Neural progenitor cell (in vitro differentiated cells): ENCODE data around the gene ZKSCAN8. TPM values are rescaled to one million over a fixed set of nuclear protein-coding genes. Genes with fewer than 3 reads are reported as not detected.

Experiments used
- DNase-seq: peaks from one replicate; pipeline ENCODE4 v3.0.0-alpha.2; 2016; ENCODE audit warnings: low spot score
- H2AFZ ChIP-seq: fragments of 200-600 bp; sonication (generic); replicated peaks from 2 replicates; pipeline ENCODE4 v1.6.1; 2016; ENCODE audit warnings: antibody characterized with exemption
- H3F3A ChIP-seq: fragments of 200-600 bp; sonication (generic); 2 replicates; pipeline ENCODE4 v1.6.1; 2016; ENCODE audit warnings: antibody characterized with exemption, low read depth
- H3K27ac ChIP-seq: fragments of 200-600 bp; sonication (generic); 2 replicates; pipeline ENCODE4 v1.5.1; 2016; ENCODE audit warnings: mild to moderate bottlenecking
- H3K27me3 ChIP-seq: fragments of 200-600 bp; sonication (generic); 2 replicates; pipeline ENCODE4 v1.6.1; 2016; ENCODE audit warnings: mild to moderate bottlenecking, moderate library complexity
- H3K36me3 ChIP-seq: fragments of 200-600 bp; sonication (generic); 2 replicates; pipeline ENCODE4 v1.5.1; 2016
- H3K4me1 ChIP-seq: fragments of 200-600 bp; sonication (generic); 2 replicates; pipeline ENCODE4 v1.6.1; 2016; ENCODE audit warnings: mixed run types
- H3K4me2 ChIP-seq: fragments of 200-600 bp; sonication (generic); 2 replicates; pipeline ENCODE4 v1.6.1; 2016
- H3K4me3 ChIP-seq: fragments of 200-600 bp; sonication (generic); 2 replicates; pipeline ENCODE4 v1.5.1; 2016
- H3K79me2 ChIP-seq: fragments of 200-600 bp; sonication (generic); 2 replicates; pipeline ENCODE4 v1.6.1; 2016; ENCODE audit warnings: low read depth
- H3K9ac ChIP-seq: fragments of 200-600 bp; sonication (generic); 2 replicates; pipeline ENCODE4 v1.6.1; 2016
- H3K9me3 ChIP-seq: fragments of 200-600 bp; sonication (generic); 2 replicates; pipeline ENCODE4 v1.5.1; 2016; ENCODE audit warnings: low read depth
- H4K20me1 ChIP-seq: fragments of 200-600 bp; sonication (generic); 2 replicates; pipeline ENCODE4 v1.6.1; 2016; ENCODE audit warnings: low read depth
- H3K27ac Mint-ChIP-seq: 3 replicates; pipeline ENCODE4 v1.8.0; 2021; ENCODE audit warnings: mixed read lengths
- H3K27me3 Mint-ChIP-seq: 2 replicates; pipeline ENCODE4 v1.8.0; 2022; ENCODE audit warnings: low read depth, mild to moderate bottlenecking, inconsistent platforms, moderate library complexity, mixed read lengths; ENCODE audit not compliant: insufficient read depth
- H3K36me3 Mint-ChIP-seq: 3 replicates; pipeline ENCODE4 v1.8.0; 2021; ENCODE audit warnings: mixed read lengths
- H3K4me1 Mint-ChIP-seq: 3 replicates; pipeline ENCODE4 v1.8.0; 2021; ENCODE audit warnings: mixed read lengths
- H3K4me3 Mint-ChIP-seq: 3 replicates; pipeline ENCODE4 v1.8.0; 2021; ENCODE audit warnings: mild to moderate bottlenecking, moderate library complexity, mixed read lengths
- H3K9me3 Mint-ChIP-seq: 3 replicates; pipeline ENCODE4 v1.8.0; 2020; ENCODE audit warnings: mixed read lengths
- CTCF ChIP-seq: fragments of 200-600 bp; sonication (generic); IDR thresholded peaks from 2 replicates; pipeline ENCODE4 v1.5.1; 2017; ENCODE audit warnings: antibody characterized with exemption, mild to moderate bottlenecking
- EZH2 ChIP-seq: fragments of 200-600 bp; sonication (generic); IDR thresholded peaks from 2 replicates; pipeline ENCODE4 v1.6.1; 2017; ENCODE audit warnings: antibody characterized with exemption, mild to moderate bottlenecking, moderate library complexity
- EZH2phosphoT487 ChIP-seq: fragments of 200-600 bp; sonication (generic); IDR thresholded peaks from 2 replicates; pipeline ENCODE4 v1.6.1; 2017; ENCODE audit warnings: antibody characterized with exemption
- total RNA-seq: library from RNA; depleted of rRNA; stranded (reverse); fragments of >200 nt; gene quantifications from 2 replicates; pipeline ENCODE4 v1.2.3, GENCODE V29; 2015; ENCODE audit warnings: low replicate concordance

The ZKSCAN8 gene
- total RNA-seq, 1 donor from 2014 or later: 42.7 TPM

- H3K4me2 ChIP-seq: peak overlapping the region; percentile 80
- H3K27ac ChIP-seq: no peak overlapping the region
- H3K36me3 ChIP-seq: no peaks in the 10 kb centered on the region
- H3K79me2 ChIP-seq: no peaks in the 10 kb centered on the region
- H3K9ac ChIP-seq: no peak overlapping the region
- Mint-ChIP-seq H3K4me3 (peak overlapping the region; percentile 91), H3K4me1 (peaks cover 8% of the 10 kb centered on the region), H3K27me3 (peaks cover 6% of the 10 kb centered on the region), H3K36me3 (no peaks in the 10 kb centered on the region), H3K27ac (no peak overlapping the region), H3K9me3 (peaks cover under 1% of the 10 kb centered on the region)
- peaks cover 22% of the 10 kb centered on the region for H3F3A ChIP-seq
- H3K4me1 ChIP-seq: peaks cover 12% of the 10 kb centered on the region
- no peaks in the 10 kb centered on the region for H3K9me3 ChIP-seq
- peak overlapping the region; percentile 85 for H2AFZ ChIP-seq
- H3K4me3 ChIP-seq: peak overlapping the region; percentile 53
- H4K20me1 ChIP-seq: no peaks in the 10 kb centered on the region
- DNase-seq: no peak
- peaks cover 29% of the 10 kb centered on the region for H3K27me3 ChIP-seq
- TF ChIP-seq EZH2: no peak
- TF ChIP-seq EZH2phosphoT487: no peak
- no peak for TF ChIP-seq CTCF
Observed at GRCh38 chr6:28105245-28105639, 36.4 kb upstream of the ZKSCAN8 start.

GRCh38 chr6:28107506-28107905 lies 34.2 kb upstream of the ZKSCAN8 start:
- Mint-ChIP-seq H3K4me1 (peaks cover 8% of the 10 kb centered on the region), H3K9me3 (no peaks in the 10 kb centered on the region), H3K4me3 (no peak overlapping the region), H3K27ac (no peak overlapping the region), H3K27me3 (peaks cover 7% of the 10 kb centered on the region), H3K36me3 (no peaks in the 10 kb centered on the region)
- DNase-seq: peak; percentile 40
- no peaks in the 10 kb centered on the region for H3K79me2 ChIP-seq
- H2AFZ ChIP-seq: no peak overlapping the region
- no peaks in the 10 kb centered on the region for H4K20me1 ChIP-seq
- TF ChIP-seq EZH2 (no peak), EZH2phosphoT487 (no peak), CTCF (no peak)
- peak overlapping the region; percentile 74 for H3K27ac ChIP-seq
- peaks cover 12% of the 10 kb centered on the region for H3K4me1 ChIP-seq
- no peak overlapping the region for H3K9ac ChIP-seq
- H3K9me3 ChIP-seq: no peaks in the 10 kb centered on the region
- peaks cover 22% of the 10 kb centered on the region for H3F3A ChIP-seq
- H3K4me3 ChIP-seq: no peak overlapping the region
- peaks cover 6% of the 10 kb centered on the region for H3K27me3 ChIP-seq
- H3K36me3 ChIP-seq: no peaks in the 10 kb centered on the region
- peak overlapping the region; percentile 43 for H3K4me2 ChIP-seq

- no peaks in the 10 kb centered on the region for H3K79me2 ChIP-seq
- H3K4me2 ChIP-seq: no peak overlapping the region
- H3K4me3 ChIP-seq: no peak overlapping the region
- Mint-ChIP-seq H3K4me1 (no peaks in the 10 kb centered on the region), H3K36me3 (peaks cover 16% of the 10 kb centered on the region), H3K27me3 (peaks cover 5% of the 10 kb centered on the region), H3K27ac (no peak overlapping the region), H3K4me3 (no peak overlapping the region), H3K9me3 (no peaks in the 10 kb centered on the region)
- H3K9me3 ChIP-seq: no peaks in the 10 kb centered on the region
- peaks cover 8% of the 10 kb centered on the region for H3K4me1 ChIP-seq
- H3F3A ChIP-seq: peaks cover 15% of the 10 kb centered on the region
- TF ChIP-seq EZH2: no peak
- TF ChIP-seq EZH2phosphoT487: no peak
- TF ChIP-seq CTCF: no peak
- no peak overlapping the region for H3K27ac ChIP-seq
- no peaks in the 10 kb centered on the region for H3K36me3 ChIP-seq
- no peaks in the 10 kb centered on the region for H4K20me1 ChIP-seq
- DNase-seq: no peak
- H3K27me3 ChIP-seq: no peaks in the 10 kb centered on the region
- H2AFZ ChIP-seq: no peak overlapping the region
- no peak overlapping the region for H3K9ac ChIP-seq
Observed at GRCh38 chr6:28111964-28112363, 29.7 kb upstream of the ZKSCAN8 start.
